ENCODE results near the gene CCDC63.
"Not testable (repeated sequence)": the region's sequence is repeated elsewhere in the genome, so short reads cannot be mapped to it uniquely, and the experiment has no call there.

CCDC63 gene

DNA sequence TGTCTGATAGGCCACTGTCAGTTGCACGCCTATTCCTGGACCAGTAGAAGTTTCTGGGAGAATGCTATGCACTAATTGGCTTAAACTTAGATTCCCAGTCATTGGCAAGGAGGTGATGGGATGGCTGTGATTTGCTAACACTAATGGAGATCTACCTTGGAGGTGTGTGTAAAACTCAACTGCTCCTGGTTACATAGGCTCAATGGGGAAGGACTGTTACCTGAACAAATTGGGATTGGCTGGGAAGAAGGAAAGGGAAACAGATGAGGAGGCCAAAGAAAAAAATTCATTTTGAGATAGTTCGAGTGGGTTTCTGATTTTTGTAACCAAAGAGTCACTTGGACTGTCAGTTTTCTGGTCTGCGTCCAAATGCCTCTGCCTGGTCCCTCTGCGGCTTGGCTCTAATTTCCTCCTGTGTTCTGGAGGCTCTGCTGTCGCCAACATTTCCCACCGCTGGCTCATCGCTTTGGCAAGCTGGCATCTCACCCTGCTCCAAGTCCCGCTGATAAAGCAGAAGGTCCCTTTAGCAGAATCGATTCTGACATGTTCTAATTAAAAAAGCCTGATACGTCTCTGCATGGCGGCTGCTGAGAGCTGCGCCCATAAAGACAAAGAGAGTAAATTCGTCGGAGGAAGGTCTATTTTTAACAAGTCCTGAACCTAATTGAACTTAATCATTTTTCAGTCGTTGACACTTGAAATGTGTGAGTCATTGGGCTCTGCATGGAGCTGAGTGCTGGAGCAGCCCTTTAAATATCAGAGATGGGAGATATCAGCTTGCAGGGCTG is 2.0 kb upstream of the CCDC63 start:
- no peak for DNase-seq

DNA sequence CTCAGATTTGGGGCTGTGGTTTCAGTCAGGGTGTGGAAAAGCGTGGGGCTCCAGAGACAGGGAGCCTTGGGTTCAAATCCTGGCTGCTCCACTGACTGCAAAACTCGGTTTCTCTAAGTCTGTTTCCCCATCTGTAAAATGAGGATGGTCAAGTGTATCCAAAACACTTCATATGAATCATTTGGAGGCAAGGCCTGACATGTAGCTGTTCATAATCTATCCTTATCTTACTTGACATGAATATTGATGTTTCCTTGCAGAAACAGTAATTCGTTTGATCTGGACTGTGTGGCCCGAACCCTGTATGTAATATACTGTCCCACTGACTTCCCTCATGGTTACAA is 1.5 kb upstream of the CCDC63 start:
- DNase-seq, result no peak

DNA sequence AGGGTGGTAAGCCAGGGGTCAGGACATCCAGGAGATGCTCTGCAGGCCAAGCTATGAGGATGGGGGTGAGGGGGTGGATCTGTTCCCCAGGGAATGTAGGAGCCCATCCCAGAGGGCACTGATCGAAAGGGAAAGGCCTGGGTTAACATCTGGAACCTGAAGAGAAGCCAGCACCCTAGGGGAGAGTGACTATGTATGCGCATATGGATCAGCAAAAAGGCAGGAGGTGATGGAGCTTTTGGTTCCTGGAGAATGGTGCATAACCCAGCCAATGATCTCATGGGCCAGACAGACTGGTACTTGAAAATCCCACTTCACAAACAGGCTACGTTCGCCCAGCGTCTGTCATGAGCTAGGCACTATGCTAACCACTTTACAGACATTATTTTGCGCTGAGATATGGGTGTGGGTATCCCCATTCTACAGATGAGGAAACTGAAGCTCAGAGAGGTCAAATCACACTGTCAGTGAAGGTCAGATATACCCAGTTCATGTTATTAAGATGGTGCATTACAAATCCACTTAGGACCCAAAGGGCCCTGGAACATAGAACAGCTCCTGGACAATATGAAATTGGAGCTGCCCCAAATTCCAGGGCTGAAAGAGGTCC is 1.6 kb downstream of the CCDC63 start:
- no peak for DNase-seq

DNA sequence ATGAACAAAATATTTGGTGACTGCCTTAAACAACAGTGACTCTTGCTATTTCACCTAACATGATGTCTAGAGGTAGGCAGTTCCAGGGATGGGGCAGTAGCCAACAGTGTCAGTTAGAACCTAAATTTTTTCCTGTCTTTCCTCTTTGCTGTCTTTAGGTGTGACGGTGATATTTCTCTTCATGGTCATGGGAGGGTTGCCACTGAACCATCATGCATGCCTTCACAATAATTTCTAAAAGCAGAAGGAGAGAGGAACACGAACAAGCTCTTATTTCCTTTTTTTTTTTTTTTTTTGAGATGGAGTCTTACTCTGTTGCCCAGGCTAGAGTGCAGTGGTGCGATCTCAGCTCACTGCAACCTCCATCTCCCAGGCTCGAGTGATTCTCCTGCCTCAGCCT is 2.4 kb downstream of the CCDC63 start:
- DNase-seq, result no peak

DNA sequence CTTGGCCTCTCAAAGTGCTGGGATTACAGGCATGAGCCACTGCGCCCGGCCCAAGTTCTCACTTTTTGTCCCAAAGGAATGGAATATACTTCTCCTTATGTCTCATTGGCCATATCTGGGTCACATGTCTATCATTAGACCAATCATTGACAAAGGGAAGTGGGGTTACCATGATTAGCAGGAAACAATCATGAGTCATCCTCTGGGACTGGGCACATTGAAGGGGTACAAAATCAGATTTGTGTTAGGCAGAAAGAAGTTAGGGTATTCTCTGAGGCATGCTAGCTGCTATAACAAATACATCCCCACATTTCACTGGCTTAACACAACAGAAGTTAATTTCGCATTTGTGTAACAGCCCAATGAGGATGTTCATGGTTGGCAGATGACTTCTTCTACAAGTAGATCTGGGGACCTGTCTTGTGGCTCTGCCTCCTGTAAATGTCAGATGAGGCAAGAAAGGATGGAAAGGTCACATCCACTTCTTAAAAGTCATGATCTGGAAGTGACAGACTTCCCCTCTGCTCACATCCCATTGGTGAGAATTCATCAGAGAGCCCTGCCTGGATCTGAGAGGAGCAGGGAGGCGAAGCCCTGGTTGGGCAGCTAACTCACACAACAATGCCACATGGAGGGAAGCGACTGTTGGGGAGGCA is 3.1 kb downstream of the CCDC63 start:
- DNase-seq, result no peak

DNA sequence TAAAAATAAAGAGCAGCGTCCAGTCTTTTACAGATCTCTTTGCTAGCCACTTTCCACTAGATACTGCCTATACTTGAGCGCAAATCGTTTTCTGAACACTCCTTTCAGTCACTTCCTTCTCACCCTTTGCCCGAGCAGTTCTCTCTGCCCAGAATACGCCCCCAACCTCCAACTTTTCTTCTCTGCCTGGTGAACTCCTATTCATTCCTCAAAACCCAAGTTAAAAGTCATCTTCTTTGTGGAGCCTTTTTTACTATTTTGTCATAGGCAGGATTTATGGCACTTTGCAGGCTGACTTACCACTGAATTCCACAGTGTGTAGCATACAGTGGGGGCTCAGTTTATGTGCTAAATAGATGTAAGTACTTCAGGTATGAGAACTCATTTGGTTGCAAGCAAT is 4.0 kb downstream of the CCDC63 start:
- DNase-seq, result no peak

DNA sequence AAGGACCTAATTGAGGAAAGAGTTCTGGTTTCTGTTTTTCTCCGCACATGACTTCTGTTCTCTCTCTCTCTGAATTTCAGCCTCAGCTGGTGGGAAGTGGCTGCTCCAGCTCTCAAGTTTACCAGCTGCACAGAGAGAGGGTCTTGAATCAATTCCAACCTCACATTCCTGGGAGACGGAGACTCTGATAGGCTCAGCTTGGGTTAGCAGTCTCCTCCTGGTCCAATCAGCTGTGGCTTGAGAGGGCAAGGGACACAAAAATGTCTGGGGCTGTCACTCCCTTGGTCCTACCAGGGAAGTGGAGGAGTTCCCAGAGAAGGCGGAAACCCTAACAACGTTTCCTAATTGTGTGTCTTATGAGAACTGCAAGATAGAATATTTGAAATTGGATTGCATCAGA is 7.0 kb downstream of the CCDC63 start:
- no peak for DNase-seq

DNA sequence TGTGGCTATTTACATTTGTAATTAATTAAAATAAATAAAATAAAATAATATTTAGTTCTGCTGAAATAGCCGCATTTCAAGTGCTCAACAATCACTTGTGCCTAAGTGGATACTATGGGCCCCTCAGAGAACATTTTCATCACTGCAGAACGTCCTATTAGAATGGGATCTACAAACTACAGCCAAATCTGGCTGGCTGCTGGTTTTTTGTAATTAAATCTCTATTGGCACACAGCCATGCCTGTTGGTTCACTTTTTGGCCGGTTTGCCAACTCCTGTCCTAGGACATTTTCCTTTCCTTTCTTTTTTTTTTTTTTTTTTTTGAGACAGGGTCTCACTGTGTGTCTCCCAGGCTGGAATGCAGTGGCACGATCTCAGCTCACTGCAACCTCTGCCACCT is 9.8 kb downstream of the CCDC63 start:
- DNase-seq, result no peak

DNA sequence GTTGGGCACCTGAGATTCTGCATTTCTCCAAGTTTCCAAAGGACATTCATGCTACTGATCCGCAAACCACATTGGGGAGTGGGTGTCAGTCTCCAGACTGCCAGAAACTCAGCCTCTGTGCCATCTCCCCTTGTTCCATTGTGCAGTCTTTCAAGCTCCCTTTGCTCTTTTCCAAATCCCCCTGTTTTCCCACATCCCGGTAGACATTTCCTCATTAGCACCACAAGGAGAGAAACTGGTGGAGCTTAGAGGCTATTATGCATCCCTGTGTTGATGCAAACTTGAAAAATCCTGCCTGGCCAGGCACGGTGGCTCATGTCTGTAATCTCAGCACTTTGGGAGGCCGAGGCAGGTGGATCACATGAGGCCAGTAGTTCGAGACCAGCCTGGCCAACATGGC is 10.7 kb downstream of the CCDC63 start:
- DNase-seq, result no peak

DNA sequence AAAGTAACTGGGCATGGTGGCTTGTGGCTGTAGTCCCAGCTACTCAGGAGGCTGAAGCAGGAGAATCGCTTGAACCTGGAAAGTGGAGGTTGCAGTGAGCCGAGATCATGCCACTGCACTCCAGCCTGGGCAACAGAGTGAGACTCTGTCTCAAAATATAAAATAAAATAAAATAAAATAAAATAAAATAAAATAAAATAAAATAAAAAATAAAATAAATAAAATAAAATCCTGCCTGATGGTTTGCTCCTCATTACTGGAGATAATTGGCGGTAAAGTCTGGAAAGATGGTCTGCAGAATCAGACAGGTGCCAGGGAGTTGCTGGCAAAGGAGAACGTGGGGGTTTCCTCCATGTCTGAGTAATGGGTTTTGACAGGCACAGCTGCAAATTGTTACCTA is 11.2 kb downstream of the CCDC63 start:
- not testable (repeated sequence) for DNase-seq

DNA sequence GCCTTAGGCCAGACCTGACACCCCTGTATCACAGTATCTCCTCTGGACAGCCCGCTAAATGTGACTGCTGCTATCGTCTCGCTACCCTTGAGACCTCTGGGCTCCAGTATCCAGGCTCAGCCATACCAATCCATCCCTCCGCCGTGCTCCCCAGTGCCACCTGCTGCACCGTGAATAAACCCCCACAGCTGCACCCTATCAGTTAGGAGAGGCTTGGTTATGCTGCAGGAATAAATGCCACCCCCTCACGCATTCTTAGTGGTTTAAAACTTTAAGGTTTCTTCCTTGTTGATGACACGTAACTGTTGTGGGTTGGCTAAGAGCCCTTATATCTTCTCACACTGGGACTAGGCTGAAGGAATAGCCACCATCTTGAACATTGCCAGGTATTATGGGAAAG is 12.1 kb downstream of the CCDC63 start:
- no peak for DNase-seq

DNA sequence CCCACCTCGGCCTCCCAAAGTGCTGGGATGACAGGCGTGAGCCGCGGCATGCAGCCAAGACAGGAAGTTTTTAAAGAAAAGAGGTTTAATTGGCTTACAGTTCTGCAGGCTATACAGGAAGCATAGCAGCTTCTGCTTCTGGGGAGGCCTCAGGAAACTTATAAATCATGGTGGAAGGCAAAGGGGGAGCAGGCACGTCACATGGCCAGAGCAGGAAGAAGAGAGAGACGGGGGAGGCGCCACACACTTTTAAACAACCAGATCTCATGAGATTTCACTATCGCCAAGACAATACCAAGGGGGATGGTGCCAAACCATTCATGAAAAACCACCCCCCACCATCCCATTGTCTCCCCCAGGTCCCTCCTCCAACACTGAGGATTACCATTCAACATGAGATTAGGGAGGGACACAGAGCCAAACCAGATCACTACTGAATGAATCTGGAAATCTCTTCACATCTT is 14.1 kb downstream of the CCDC63 start:
- DNase-seq, result no peak

DNA sequence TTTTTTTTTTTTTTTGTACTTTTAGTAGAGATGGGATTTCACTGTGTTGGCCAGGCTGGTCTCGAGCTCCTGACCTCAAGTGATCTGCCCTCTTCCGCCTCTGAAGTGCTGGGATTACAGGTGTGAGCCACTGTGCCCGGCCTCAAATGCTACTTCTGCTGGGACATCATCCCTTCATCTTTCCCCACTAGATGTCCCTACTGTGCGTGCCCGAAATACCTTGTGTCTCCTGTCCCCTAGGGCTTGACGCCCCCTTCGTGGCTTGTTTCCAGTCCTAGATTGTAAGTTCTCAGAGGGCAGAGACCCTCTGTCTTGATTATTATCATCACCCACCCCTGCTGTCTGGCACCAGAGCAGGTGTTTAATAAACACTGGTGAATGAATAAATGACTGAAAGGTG is 14.9 kb downstream of the CCDC63 start:
- no peak for DNase-seq

DNA sequence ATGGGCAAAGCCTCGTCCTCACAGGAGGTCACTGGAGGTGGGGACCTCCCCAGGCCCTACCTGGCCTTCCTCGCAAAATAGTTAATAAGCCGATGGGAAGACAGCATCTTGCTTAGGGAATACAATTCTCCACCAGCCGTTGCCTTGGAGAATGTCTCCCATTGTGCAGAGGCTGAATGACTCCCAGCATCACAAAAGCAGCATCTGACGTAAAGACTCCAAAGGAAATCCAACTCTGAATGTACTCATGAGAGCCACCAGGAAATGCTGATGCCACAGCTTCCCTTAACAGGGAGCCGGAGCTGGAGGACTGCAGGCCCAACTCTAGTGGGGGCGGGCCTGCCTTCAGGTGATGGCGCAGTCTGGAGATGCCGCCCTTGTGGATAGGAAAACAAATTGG is 15.5 kb downstream of the CCDC63 start:
- no peak for DNase-seq

DNA sequence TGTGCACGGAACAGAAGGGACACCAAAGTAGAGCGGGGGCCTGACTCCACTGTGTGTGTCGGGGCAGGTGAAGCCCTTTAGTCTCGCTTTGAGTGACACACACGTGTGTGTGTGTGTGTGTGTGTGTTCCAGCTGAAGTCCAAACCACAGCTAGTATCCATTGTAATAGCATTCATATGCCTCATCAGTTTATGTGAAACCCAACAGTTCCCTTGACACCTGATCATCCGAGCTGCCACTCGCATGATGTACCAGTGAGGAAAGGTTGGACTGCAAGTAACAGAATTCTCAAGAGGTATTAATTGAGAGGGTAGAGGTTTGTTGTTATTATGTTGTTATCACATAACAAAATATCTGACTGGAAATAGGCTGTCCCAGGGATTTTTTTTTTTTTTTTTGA is 16.4 kb downstream of the CCDC63 start:
- no peak for DNase-seq

DNA sequence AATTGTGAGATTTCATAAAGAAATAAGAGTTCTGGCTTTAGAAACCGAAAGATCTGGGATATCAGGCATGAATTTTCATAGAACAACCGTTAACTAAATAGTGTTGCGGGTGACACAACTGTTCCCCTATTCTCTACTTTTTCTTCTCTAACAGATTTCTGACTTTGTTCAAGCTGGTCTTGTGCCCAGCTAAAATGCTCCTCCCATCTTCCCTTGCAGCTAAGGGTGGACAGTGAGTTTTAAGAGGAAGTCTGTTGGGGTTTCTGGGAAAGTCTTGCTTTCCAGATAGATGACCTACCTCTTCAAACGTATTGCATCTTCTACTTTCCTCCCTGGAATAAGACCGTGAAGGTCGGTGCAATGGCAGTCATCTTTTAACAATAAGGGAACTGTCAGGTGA is 18.7 kb downstream of the CCDC63 start:
- no peak for DNase-seq

DNA sequence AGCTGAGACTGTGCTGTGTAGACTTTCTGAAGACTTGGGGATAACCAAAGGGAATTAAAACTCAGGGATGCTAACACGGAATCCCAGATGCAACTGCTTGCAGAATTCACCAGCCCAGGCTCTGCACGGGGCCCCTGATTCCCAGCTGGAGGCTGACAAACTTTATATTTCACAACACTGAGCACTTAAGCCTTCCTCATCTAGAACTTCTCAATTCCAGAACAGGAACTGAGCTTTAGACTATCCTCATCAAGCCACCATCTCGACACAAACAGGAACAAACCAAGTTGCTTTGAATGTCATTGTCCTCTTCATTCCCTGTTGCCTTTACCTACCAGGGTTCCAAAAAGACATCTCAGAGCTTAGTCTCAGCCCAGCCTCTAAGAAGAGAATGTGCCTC is 22.2 kb downstream of the CCDC63 start:
- no peak for DNase-seq

DNA sequence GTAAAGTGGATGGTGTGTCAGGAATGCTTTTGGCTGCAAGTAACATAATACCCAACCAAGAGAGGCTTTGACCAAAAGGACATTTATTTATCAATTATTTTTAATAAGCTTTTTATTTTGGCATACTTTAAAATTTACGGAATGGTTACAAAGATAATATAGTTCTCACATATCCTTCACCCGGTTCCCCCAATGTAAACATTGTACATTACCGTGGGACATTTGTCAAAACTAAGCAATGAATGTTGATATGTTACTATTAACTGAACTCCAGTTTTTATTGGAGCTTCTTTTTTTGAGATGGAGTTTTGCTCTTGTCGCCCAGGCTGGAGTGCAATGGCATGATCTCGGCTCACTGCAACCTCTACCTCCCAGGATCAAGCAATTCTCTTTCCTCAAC is 23.0 kb downstream of the CCDC63 start:
- DNase-seq, result no peak

DNA sequence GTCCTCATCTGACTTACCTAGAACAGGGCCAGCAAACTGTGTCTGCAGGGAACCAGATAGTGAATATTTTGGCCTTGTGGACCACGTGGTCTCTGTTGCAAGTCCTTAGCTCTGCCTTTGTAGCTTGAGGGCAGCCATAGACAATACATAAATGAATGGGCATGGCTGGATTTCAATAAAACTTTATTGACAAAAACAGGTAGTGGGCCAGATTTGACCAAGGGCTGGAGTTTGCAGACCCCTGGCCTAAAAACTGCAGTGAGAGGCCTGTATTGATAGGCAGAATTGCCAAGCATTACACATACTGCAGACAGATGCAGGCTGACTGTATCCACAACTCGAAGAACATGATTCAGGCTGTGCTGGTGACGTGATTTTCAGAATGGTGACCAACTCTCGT is 25.3 kb downstream of the CCDC63 start:
- DNase-seq, result no peak

DNA sequence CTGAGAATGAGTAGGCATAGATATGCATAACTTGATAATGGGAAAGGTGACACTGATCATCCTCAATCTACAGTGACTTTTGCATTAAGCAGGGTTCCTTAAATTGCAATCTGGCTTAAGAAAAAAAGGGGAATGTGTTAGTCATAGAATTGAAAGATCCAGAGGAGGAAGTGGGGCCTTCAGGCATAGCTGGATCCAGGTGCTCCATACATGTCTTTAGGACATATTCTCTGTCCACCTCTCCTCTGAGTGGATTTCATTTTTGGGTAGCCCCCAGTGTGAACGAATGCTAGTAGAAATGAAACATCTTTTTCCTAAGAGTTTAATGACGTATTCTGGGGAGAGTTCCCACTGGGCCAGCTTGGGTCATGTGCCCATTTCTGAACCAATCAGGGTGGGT is 27.6 kb downstream of the CCDC63 start:
- no peak for DNase-seq

DNA sequence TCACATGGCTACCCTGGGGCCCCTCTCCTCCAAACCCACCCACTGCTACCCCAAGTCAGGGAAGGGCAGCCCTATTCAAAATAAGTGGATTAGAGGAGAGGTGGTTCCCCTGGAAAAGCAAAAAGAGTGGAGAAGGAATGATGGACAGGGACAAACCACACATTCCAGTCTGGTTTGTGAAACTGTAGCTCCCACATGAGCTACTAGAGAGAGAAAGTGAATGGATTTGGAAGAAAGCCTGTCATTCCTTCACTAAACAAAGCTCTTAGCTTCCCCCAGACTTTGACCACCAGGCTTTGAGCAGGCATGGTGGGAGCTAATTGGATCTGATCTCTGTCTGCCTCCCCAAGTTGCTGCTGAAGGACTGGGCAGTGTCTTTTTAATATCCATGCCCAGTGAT is 28.0 kb downstream of the CCDC63 start:
- DNase-seq, result no peak

DNA sequence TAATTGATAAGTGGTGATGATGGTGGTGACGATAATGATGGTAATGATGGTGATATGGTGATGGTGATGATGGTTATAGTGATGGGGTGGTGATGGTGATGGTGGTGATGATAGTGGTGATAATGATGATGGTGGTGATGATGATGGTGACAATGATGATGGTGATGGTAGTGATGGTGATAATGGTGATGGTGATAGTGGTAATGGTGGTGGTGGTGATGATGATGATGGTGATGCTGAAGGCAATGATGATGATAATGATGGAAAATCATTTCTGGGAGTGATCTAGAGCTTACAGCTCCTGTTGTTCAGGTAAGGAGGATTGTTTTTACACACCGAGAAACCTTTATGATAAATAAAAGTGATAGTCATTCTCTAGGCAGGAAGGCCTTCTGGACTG is 33.9 kb downstream of the CCDC63 start:
- DNase-seq, result no peak

DNA sequence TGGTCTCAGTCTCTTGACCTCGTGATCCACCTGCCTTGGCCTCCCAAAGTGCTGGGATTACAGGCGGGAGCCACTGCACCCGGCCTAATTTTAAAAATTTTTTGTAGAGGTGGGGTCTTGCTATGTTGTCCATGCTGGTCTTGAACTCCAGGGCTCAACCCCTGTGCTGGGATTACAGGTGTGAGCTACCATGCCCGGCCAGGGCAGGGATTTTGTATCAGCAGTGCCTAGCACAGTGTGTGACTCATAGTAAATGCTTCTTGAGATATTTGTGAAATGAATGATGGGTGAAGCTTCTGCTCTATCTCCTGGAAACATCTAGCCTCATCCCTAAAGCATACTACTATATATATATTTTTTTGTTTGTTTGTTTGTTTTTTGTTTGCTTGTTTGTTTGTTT is 36.5 kb downstream of the CCDC63 start:
- DNase-seq, result no peak

DNA sequence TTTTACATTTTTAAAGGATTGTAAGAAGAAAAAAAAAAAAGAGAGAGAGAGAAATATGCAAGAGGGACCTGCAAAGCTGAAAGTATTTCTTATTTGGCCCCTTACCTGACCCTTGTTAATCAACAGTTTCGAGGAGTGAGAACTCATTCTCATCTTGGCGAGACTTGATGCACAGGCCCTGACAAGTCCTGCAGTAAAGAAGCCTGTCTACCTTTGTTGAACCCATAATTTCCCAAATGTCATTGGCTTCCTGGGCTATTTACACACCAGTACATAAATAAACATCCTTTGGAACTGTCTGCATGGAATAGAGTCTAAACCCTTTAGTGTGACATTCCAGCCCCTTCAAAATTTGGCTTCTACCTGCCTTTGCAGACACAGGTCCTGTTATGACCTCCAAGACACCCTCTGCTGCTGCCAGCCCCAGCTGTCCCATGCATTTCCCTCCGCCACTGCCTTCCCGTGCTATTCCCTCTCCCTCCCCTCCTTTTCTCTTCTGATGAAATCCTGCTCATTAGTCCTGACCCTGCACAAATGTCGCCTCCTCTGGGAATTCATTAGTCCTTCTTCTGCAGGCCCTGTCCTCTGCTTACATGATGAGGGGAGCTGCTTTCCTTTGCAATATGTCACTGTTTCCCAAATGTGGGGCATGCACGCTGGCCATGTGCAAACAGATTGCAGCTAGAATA is 38.5 kb downstream of the CCDC63 start:
- DNase-seq, result no peak

All from activated CD4-positive, alpha-beta T cell treated with anti-CD3 and anti-CD28 coated beads for 4 hours (primary cell).